Pancreas (tissue), 10 donors: ENCODE data around the gene TXN2. TPM values are rescaled to one million over a fixed set of nuclear protein-coding genes. Genes with fewer than 3 reads are reported as not detected.
"Not testable (repeated sequence)": the region's sequence is repeated elsewhere in the genome, so short reads cannot be mapped to it uniquely, and the experiment has no call there.

Experiments used
- ATAC-seq, 4 donors: fragments of 200-7000 bp; cut with Tn5 transposase; one replicate each; pipeline versions ENCODE4 v1.8.0 to v1.9.1; 2020; ENCODE audit warnings: mild to moderate bottlenecking in 4 of 4, moderate library complexity in 4 of 4
- DNase-seq, 6 donors: peaks; one replicate each; pipeline ENCODE4 v3.0.0-alpha.2; 2020
- FAIRE-seq: peaks from 2 replicates; lab custom pipeline; 2012; peaks lifted over from hg19 to GRCh38; lab: Jason Lieb, UNC
- H3K27ac ChIP-seq, 4 donors: fragments of 200-600 bp; sonication (generic); 1 replicate in 3 of 4; 2 replicates in 1 of 4; pipeline versions ENCODE4 v1.5.0 to v1.8.0; 2020
- H3K27me3 ChIP-seq, 4 donors: fragments of 200-600 bp; one replicate each; pipeline ENCODE4 v1.8.0; 2021
- H3K36me3 ChIP-seq, 3 donors: fragments of 200-600 bp; sonication (generic) in 1 of 3; one replicate each; pipeline versions ENCODE4 v1.5.0 to v1.8.0; 2020 to 2021
- H3K4me1 ChIP-seq, 3 donors: fragments of 200-600 bp; one replicate each; pipeline ENCODE4 v1.8.0; 2021
- H3K4me3 ChIP-seq, 4 donors: fragments of 200-600 bp; sonication (generic) in 2 of 4; one replicate each; pipeline versions ENCODE4 v1.5.0 to v1.8.0; 2020 to 2021
- H3K9me3 ChIP-seq, 4 donors: fragments of 200-600 bp; one replicate each; pipeline ENCODE4 v1.8.0; 2021
- CTCF ChIP-seq, 4 donors: fragments of 200-600 bp; sonication (generic) in 3 of 4; IDR thresholded peaks; one replicate each; pipeline versions ENCODE4 v1.5.0 to v1.8.0; 2021; ENCODE audit warnings: antibody characterized with exemption in 4 of 4
- WGBS, 2 donors: extraction: QIAGEN DNeasy Blood & Tissue Kit; methylation state at CpG; one replicate each; pipeline ENCODE4 v1.1.7; 2013; 5-methylcytosine and 5-hydroxymethylcytosine counted together
- intact Hi-C, 3 donors: fragments of 100-400 bp; cut with DNase I; formaldehyde crosslinking; loops; one replicate each; pipeline versions ENCODE4 v1.11.1 to v1.14.2; 2022
- polyA plus RNA-seq, 2 donors: library from polyadenylated mRNA; stranded (reverse); fragments of 200-250 nt; gene quantifications; one replicate each; pipeline ENCODE4 v1.2.3, GENCODE V29; 2013
- total RNA-seq, 6 donors: library from RNA; stranded (reverse); fragmentation: NEBNext Ultra II Directional in 4 of 6; extraction: Animal tissue kit (Norgen Biotek cat#: 25700) in 4 of 6; gene quantifications; one replicate each; pipeline versions ENCODE4 v1.2.1 to v1.2.4, GENCODE V29; 2021 to 2023
- donor health status: healthy with polysubstance abuse.
- donor health status: DM: no; HTN: no; CAD: no; lungs with moderate emphysema.
- donor health status: DM: no; HTN: no; CAD: no.
- donor health status: control.
- donor health status: control.
- donor health status: Bipolar disorder and iron deficiency.
- donor health status: DM: yes; HTN: yes; CAD: no.
- donor health status: DM: no; HTN: no; CAD: no.
- donor health status: DM: no; HTN: no; CAD: no.
- donor health status: DM: yes; HTN: yes; CAD: no.

The TXN2 gene
- total and polyA plus RNA-seq, 8 donors = 20.4 to 49.5 (median 32.2) TPM

GRCh38 chr22:36520423-36520822 lies 39.0 kb upstream of the TXN2 start:
- Histone ChIP-seq H3K9me3 (no peaks in the 10 kb centered on the region), H3K4me1 (no peaks in the 10 kb centered on the region), H3K27me3 (no peaks in the 10 kb centered on the region), H3K27ac (no peak overlapping the region), H3K4me3 (no peak overlapping the region), H3K36me3 (peaks cover 30 to 100% (median 77%) of the 10 kb centered on the region in 3 donors)
- intact Hi-C loops = no loop called here
- no peak for DNase-seq
- no peak for ATAC-seq
- TF ChIP-seq CTCF (IDR thresholded peaks at IDR 0.05) = no peak
- no peak for FAIRE-seq
- whole genome bisulfite sequencing, 2 donors = 91 to 93% methylated on average over 3 of the region's 3 CpGs

- H3K4me1 ChIP-seq, DNase-seq, intact Hi-C loops, H3K9me3 ChIP-seq, FAIRE-seq, H3K27ac ChIP-seq, H3K27me3 ChIP-seq, H3K4me3 ChIP-seq: not testable (repeated sequence)
- H3K36me3 ChIP-seq = peaks cover 34 to 100% (median 81%) of the 10 kb centered on the region in 3 donors
- peak in 1 of 4 donors; percentile 15 for ATAC-seq
- WGBS, 2 donors = 84 to 95% methylated on average over 2 of the region's 2 CpGs
Observed at GRCh38 chr22:36519906-36520305, 38.5 kb upstream of the TXN2 start.

GRCh38 chr22:36514766-36515165 lies 33.3 kb upstream of the TXN2 start:
- H3K4me1 ChIP-seq = no peaks in the 10 kb centered on the region
- no peak for TF ChIP-seq CTCF (IDR thresholded peaks at IDR 0.05)
- H3K36me3 ChIP-seq = peaks cover 22 to 96% (median 85%) of the 10 kb centered on the region in 3 donors
- no peaks in the 10 kb centered on the region for H3K27me3 ChIP-seq
- H3K4me3 ChIP-seq = no peak overlapping the region
- H3K9me3 ChIP-seq = no peaks in the 10 kb centered on the region
- DNase-seq (no peak), ATAC-seq (no peak), FAIRE-seq (no peak)
- no peak overlapping the region for H3K27ac ChIP-seq
- 96 to 100% methylated on average over 1 of the region's 1 CpG for WGBS, 2 donors
- intact Hi-C loops = no loop called here

DNA sequence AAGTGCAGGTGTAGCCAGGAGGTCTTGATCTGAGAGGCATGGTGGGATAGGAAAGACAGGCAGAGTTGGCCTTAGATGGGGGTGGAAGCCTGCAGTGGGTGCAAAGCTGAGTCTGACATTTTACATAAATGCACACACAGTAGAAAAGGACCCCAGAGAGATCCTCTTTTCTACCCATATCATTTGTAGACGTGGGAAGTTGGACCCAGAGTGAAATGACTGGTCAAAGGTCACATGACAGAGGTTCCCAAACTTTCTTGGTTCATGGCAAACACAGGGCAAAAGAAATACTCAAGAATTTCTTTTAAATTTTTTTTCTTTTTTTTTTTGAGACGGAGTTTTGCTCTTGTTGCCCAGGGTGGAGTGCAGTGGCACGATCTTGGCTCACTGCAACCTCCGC lies 31.6 kb upstream of the TXN2 start:
- no peak for TF ChIP-seq CTCF (IDR thresholded peaks at IDR 0.05)
- FAIRE-seq = no peak
- peaks cover 19 to 78% (median 67%) of the 10 kb centered on the region in 3 donors for H3K36me3 ChIP-seq

GRCh38 chr22:36512333-36512732 lies 30.9 kb upstream of the TXN2 start:
- no peak for TF ChIP-seq CTCF (IDR thresholded peaks at IDR 0.05)

More for the DNA sequence above, 31.6 kb upstream of the TXN2 start:
- intact Hi-C loops = no loop called here
- no peaks in the 10 kb centered on the region for H3K4me1 ChIP-seq
- 76 to 81% methylated on average over 4 of the region's 4 CpGs for WGBS, 2 donors
- ATAC-seq (no peak), DNase-seq (no peak)
- H3K4me3 ChIP-seq = no peak overlapping the region
- H3K27ac ChIP-seq = no peak overlapping the region
- H3K27me3 ChIP-seq = no peaks in the 10 kb centered on the region
- no peaks in the 10 kb centered on the region for H3K9me3 ChIP-seq

More at GRCh38 chr22:36512333-36512732, 30.9 kb upstream of the TXN2 start:
- Histone ChIP-seq H3K9me3 (no peaks in the 10 kb centered on the region), H3K27ac (no peak overlapping the region), H3K27me3 (no peaks in the 10 kb centered on the region), H3K4me1 (peaks cover 0 to 3% (median 2%) of the 10 kb centered on the region in 3 donors), H3K36me3 (peaks cover 18 to 71% (median 60%) of the 10 kb centered on the region in 3 donors), H3K4me3 (no peak overlapping the region)
- intact Hi-C loops = no loop called here
- 91 to 95% methylated on average over 8 of the region's 8 CpGs for WGBS, 2 donors
- FAIRE-seq (no peak), ATAC-seq (no peak), DNase-seq (no peak)
